ENCODE data around the gene RSPH6A.

DNA sequence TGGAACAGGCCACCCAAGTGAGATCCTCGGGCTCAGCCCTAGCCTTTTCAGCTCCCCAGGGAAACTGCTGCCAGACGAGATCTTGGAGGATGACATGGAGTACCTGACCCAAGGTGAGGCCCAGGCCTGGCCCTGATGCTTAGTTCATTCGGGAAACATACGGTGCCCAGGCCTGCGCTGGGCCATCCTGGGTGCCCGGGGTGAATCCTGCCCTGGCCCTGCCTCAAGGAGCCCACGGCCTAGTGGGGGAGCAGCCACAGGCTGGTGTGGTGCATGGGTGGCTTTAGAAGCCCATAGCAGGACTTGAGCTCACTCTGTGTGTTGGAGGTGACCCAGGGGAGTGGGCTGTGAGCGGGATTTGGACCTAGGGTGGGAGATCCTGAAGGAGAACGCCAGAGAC lies 56.2 kb downstream of the RSPH6A start:
- TF ChIP-seq JDP2 (CRISPR knock-in tag; IDR thresholded peaks at IDR 0.05; ENCODE audit: borderline replicate concordance), result no peak
- no peak for TF ChIP-seq SRSF9 (IDR thresholded peaks at IDR 0.05; ENCODE audit: borderline replicate concordance, insufficient read depth, low read depth, low read length, poor library complexity, severe bottlenecking)
- TF ChIP-seq HDAC2 (CRISPR knock-in tag; IDR thresholded peaks at IDR 0.05), result no peak
- no peak for TF ChIP-seq CTCF (CRISPR knock-in tag; IDR thresholded peaks at IDR 0.05)
- TF ChIP-seq TMF1 (CRISPR knock-in tag; IDR thresholded peaks at IDR 0.05; ENCODE audit: low read depth), result no peak
- no peak for TF ChIP-seq NCOA2 (CRISPR knock-in tag; IDR thresholded peaks at IDR 0.05)
- TF ChIP-seq ESRRA (CRISPR knock-in tag; IDR thresholded peaks at IDR 0.05; ENCODE audit: low read depth), result no peak
- no peak for TF ChIP-seq BRCA1 (CRISPR knock-in tag; IDR thresholded peaks at IDR 0.05)
- TF ChIP-seq YY1 (IDR thresholded peaks at IDR 0.05; ENCODE audit: insufficient read depth, insufficient replicate concordance, low read depth, low read length), result no peak
- no peak for TF ChIP-seq JUND (CRISPR knock-in tag; IDR thresholded peaks at IDR 0.05)
- TF ChIP-seq HDAC6 (IDR thresholded peaks at IDR 0.05; ENCODE audit: low read depth, low read length), result no peak
- TF ChIP-seq RAD21 (CRISPR knock-in tag; IDR thresholded peaks at IDR 0.05), result no peak

All from HepG2 (cell line).